Activated CD8-positive, alpha-beta T cell treated with anti-CD3 and anti-CD28 coated beads, Interleukin-2, amount 10 ng/mL, durations not matched to agents 7 days and 5 days (primary cell): ENCODE measurements around the gene GP1BB. TPM values are rescaled to one million over a fixed set of nuclear protein-coding genes. Genes with fewer than 3 reads are reported as not detected.
A peak's percentile ranks its signal among the peaks of the same experiment; 100 is the strongest.
"Not testable (repeated sequence)": the region's sequence is repeated elsewhere in the genome, so short reads cannot be mapped to it uniquely, and the experiment has no call there.

Experiments used
- ATAC-seq: fragments of 150-1000 bp; cut with Tn5 transposase; one replicate; pipeline ENCODE4 v1.10.0; 2021; ENCODE audit warnings: moderate library complexity
- CTCF ChIA-PET: fragments of 350-600 bp; sonication (Branson Sonifier 250); formaldehyde crosslinking; loops from one replicate; lab custom pipeline; 2021; ENCODE audit warnings: antibody characterized with exemption; lab: Charles Lee
- POLR2A ChIA-PET: fragments of 350-600 bp; sonication (Branson Sonifier 250); formaldehyde crosslinking; loops from one replicate; lab custom pipeline; 2021; ENCODE audit warnings: antibody characterized with exemption; lab: Charles Lee
- DNase-seq: peaks from one replicate; pipeline ENCODE4 v3.0.0-alpha.2; 2020
- H3K27ac Mint-ChIP-seq: one replicate; pipeline ENCODE4 v1.8.0; 2021; ENCODE audit warnings: mild to moderate bottlenecking, mixed read lengths
- H3K27me3 Mint-ChIP-seq: one replicate; pipeline ENCODE4 v1.8.0; 2021; ENCODE audit warnings: low read depth, mixed read lengths
- H3K36me3 Mint-ChIP-seq: one replicate; pipeline ENCODE4 v1.8.0; 2021; ENCODE audit warnings: low read depth, mixed read lengths
- H3K4me1 Mint-ChIP-seq: one replicate; pipeline ENCODE4 v1.8.0; 2021; ENCODE audit warnings: low read depth, mixed read lengths
- H3K4me3 Mint-ChIP-seq: one replicate; pipeline ENCODE4 v1.8.0; 2021; ENCODE audit warnings: mild to moderate bottlenecking, mixed read lengths
- H3K9me3 Mint-ChIP-seq: one replicate; pipeline ENCODE4 v1.8.0; 2022; ENCODE audit warnings: mixed read lengths; ENCODE audit not compliant: insufficient read depth
- total RNA-seq, 2 experiments: library from RNA; stranded (reverse); gene quantifications; one replicate each; pipeline ENCODE4 v1.2.3, GENCODE V29; 2021

The GP1BB gene
- total RNA-seq, 2 experiments from 2014 or later: not detected

DNA sequence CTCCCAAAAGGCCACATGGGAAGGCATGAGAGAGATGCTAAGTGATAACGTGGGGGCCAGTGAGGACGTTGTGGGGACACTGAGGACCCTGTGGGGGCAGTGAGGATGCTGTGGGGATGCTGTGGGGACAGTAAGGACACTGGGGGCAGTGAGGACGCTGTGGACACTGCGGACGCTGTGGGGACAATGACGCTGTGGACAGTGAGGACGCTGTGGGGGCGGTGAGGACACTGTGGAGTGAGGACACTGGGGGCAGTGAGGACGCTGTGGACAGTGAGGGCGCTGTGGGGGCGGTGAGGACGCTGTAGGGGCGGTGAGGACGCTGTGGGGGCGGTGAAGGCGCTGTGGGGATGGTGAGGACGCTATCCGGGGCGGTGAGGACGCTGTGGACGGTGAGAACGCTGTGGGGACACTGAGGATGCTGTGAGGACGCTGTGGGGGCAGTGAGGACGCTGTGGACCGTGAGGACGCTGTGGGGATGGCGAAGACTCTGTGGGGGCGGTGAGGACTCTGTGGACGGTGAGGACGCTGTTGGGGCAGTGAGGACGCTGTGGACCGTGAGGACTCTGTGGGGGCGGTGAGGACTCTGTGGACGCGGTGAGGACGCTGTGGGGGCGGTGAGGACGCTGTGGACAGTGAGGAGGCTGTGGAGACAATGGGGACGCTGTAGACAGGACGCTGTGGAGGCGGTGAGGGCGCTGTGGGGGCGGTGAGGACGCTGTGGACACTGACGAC is 1.8 kb downstream of the GP1BB start:
- H3K9me3 Mint-ChIP-seq: no peaks in the 10 kb centered on the region
- POLR2A ChIA-PET: no interaction called here
- ATAC-seq (no peak), DNase-seq (no peak)
- peaks cover 28% of the 10 kb centered on the region for H3K27me3 Mint-ChIP-seq
- no peaks in the 10 kb centered on the region for H3K36me3 Mint-ChIP-seq
- H3K4me3 Mint-ChIP-seq: peak overlapping the region; percentile 29
- no peak overlapping the region for H3K27ac Mint-ChIP-seq
- CTCF ChIA-PET: no interaction called here
- H3K4me1 Mint-ChIP-seq: peaks cover 6% of the 10 kb centered on the region

- POLR2A ChIA-PET, H3K4me3 Mint-ChIP-seq, H3K9me3 Mint-ChIP-seq, H3K27ac Mint-ChIP-seq, H3K36me3 Mint-ChIP-seq, ATAC-seq, DNase-seq, H3K4me1 Mint-ChIP-seq, CTCF ChIA-PET: not testable (repeated sequence)
- H3K27me3 Mint-ChIP-seq: peaks cover 23% of the 10 kb centered on the region
Measured at GRCh38 chr22:19726064-19726788, 2.9 kb downstream of the GP1BB start.

DNA sequence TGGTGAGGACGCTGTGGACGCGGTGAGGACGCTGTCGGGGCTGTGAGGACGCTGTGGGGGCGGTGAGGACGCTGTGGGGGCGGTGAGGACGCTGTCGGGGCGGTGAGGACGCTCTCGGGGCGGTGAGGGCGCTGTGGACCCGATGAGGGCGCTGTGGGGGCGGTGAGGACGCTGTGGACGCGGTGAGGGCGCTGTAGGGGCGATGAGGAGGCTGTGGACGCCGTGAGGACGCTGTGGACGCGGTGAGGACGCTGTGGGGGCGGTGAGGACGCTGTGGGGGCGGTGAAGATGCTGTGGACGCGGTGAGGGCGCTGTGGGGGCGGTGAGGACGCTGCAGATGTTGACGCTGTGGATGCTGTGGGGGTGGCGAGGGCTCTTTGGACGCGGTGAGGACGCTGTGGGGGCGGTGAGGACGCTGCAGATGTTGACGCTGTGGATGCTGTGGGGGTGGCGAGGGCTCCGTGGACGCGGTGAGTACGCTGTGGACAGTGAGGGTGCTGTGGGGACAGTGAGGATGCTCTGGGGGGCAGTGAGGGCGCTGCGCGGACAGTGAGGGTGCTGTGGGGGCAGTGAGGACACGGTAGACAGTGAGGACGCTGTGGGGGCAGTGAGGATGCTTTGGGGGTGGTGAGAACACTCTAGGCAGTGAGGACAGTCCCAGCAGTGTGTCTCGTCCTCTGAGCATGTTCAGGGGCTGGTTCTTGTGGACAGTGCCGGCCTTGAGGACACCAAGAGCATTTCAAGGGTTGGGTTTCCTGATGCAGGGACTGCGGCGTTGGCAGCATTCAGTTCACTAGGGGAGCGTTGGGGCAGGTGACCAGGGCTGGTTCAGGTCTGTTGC is 4.2 kb downstream of the GP1BB start:
- no peak overlapping the region for H3K27ac Mint-ChIP-seq
- ChIA-PET CTCF (no interaction called here), POLR2A (no interaction called here)
- H3K27me3 Mint-ChIP-seq: peaks cover 20% of the 10 kb centered on the region
- no peak for ATAC-seq
- no peak for DNase-seq
- H3K4me3 Mint-ChIP-seq: no peak overlapping the region
- H3K4me1 Mint-ChIP-seq: peaks cover 8% of the 10 kb centered on the region
- no peaks in the 10 kb centered on the region for H3K36me3 Mint-ChIP-seq
- no peaks in the 10 kb centered on the region for H3K9me3 Mint-ChIP-seq

- ChIA-PET POLR2A (no interaction called here), CTCF (no interaction called here)
- Mint-ChIP-seq H3K36me3 (no peaks in the 10 kb centered on the region), H3K27ac (no peak overlapping the region), H3K4me3 (no peak overlapping the region), H3K27me3 (peaks cover 13% of the 10 kb centered on the region), H3K9me3 (no peaks in the 10 kb centered on the region), H3K4me1 (peaks cover 8% of the 10 kb centered on the region)
- DNase-seq: no peak
- ATAC-seq: no peak
Measured at GRCh38 chr22:19728271-19728670, 4.9 kb downstream of the GP1BB start.

GRCh38 chr22:19728836-19729235 is 5.5 kb downstream of the GP1BB start:
- CTCF ChIA-PET: no interaction called here
- no peaks in the 10 kb centered on the region for H3K9me3 Mint-ChIP-seq

DNA sequence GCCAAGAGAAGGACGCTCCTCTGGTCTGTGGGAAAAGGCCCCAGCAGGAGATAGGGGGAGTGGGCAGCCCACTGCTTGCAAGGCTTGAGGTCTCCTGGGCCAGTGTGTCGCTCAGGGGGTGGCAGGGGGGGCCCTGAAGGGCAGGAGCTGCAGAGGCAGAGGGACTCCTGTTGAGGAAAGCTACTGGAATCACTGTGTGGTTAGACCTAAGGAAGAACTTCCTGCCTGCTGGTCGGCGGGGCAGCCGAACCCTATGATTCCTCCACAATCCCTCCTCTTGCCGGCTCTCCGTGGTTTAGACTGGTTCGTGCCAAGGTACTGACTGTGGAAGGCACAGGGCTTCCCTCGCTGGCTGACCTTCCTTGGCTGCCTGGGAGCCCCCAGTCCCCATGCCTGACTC is 6.2 kb downstream of the GP1BB start:
- no peak overlapping the region for H3K4me3 Mint-ChIP-seq
- no peaks in the 10 kb centered on the region for H3K36me3 Mint-ChIP-seq
- no peaks in the 10 kb centered on the region for H3K9me3 Mint-ChIP-seq
- H3K27ac Mint-ChIP-seq: no peak overlapping the region
- ATAC-seq (no peak), DNase-seq (no peak)
- H3K27me3 Mint-ChIP-seq: peaks cover 10% of the 10 kb centered on the region
- POLR2A ChIA-PET: no interaction called here
- H3K4me1 Mint-ChIP-seq: peaks cover 4% of the 10 kb centered on the region
- CTCF ChIA-PET: interaction anchor here (1.0 to 3.9 kb wide), 11 partner anchors 27 to 229 kb away, joined by 3 to 115 read pairs (median 8); no protein-coding TSS in a partner anchor

More at GRCh38 chr22:19728836-19729235, 5.5 kb downstream of the GP1BB start:
- H3K36me3 Mint-ChIP-seq: no peaks in the 10 kb centered on the region
- no peak for ATAC-seq
- H3K4me3 Mint-ChIP-seq: no peak overlapping the region
- H3K27me3 Mint-ChIP-seq: peaks cover 11% of the 10 kb centered on the region
- DNase-seq: no peak
- no peak overlapping the region for H3K27ac Mint-ChIP-seq
- POLR2A ChIA-PET: no interaction called here
- H3K4me1 Mint-ChIP-seq: peaks cover 5% of the 10 kb centered on the region

GRCh38 chr22:19730198-19730597 is 6.9 kb downstream of the GP1BB start:
- CTCF ChIA-PET: interaction anchor here (0.6 to 3.9 kb wide), 43 partner anchors 10 to 291 kb away, joined by 3 to 115 read pairs (median 5); partner anchors contain the start of gene TANGO2
- Mint-ChIP-seq H3K9me3 (no peaks in the 10 kb centered on the region), H3K4me3 (no peak overlapping the region), H3K4me1 (peaks cover 2% of the 10 kb centered on the region), H3K27ac (no peak overlapping the region), H3K36me3 (no peaks in the 10 kb centered on the region), H3K27me3 (peaks cover 3% of the 10 kb centered on the region)
- POLR2A ChIA-PET: interaction anchor here (0.9 to 1.0 kb wide), 2 partner anchors 125 to 183 kb away, joined by 3 to 7 read pairs; no protein-coding TSS in a partner anchor
- ATAC-seq (peak; percentile 20), DNase-seq (no peak)

DNA sequence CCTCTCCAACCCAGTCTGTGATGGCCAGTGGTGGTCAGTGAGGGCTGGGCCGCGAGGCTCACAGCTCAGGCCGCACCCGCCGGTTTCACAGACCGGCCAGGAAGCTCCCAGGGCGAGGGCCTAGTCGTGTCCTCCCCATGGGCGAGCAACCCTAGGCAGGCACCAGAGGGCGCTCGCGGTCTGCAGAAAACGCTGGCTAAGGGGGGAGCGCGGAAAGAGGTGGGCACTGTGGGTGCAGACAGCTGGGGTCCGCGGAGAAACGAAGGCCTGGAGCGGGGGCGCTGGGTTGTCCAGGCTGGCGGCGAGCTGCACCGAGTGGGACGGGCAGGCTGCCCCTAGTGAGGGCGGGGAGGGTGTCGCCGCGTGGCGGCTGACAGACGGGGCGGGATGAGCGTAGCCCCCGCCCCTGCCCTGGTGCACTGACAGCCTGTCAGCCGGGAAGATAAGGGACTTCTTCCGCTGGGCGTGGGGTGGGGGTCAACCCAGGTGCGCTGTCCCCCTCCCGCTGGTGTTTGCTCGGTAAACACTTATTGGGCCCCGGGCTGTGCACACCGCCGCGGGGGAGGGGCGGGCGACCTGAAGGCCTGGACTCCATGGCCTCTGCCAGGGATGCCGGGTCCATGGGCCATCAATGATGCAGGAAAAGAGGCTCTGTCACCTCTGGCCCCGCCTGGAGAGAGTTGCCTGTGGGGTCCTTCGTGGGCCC is 7.5 kb downstream of the GP1BB start:
- POLR2A ChIA-PET: interaction anchor here (0.9 to 1.0 kb wide), 2 partner anchors 125 to 183 kb away, joined by 3 to 7 read pairs; no protein-coding TSS in a partner anchor

DNA sequence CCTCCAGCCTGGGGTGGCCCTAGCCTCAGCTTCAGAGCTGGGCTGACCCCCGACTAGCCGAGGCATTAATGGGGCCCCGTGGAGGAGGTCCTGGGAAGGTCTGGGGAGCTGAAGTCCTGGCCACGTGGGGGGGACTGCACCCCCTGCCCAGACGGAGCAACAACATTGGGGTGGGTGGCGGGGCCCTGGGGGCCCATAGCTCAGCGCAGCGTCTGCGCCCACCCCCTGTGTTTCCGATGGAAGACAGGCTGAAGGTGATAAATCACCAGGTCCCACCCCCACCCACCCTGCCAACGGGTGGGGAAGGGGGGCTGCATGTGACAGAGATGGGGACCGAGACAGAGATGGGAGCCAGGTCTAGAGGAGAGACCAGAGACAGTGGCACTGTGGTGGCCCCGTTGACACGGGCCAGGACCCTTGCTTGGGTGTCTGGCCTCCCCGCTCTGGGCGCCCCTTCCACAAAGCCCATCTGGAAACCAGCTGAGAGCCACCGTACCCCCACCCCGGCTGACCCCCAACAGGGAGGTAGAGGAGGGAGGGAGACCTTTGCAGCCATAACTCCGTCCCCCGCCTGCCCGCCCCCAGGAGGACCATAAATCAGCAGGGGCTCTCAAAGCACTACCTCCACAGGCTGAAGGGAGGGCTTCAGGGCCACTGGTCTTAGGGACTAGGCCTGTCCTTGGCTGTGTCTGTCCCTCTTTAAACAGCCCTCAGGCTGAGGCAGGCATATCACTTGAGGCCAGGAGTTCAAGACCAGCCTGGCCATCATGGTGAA is 8.2 kb downstream of the GP1BB start:
- DNase-seq (no peak), ATAC-seq (no peak)
- Mint-ChIP-seq H3K27me3 (no peaks in the 10 kb centered on the region), H3K36me3 (no peaks in the 10 kb centered on the region), H3K9me3 (no peaks in the 10 kb centered on the region), H3K4me3 (no peak overlapping the region), H3K4me1 (peaks cover 2% of the 10 kb centered on the region), H3K27ac (no peak overlapping the region)
- ChIA-PET CTCF (interaction anchor here (0.8 to 3.9 kb wide), 18 partner anchors 10 to 222 kb away, joined by 3 to 115 read pairs (median 6); partner anchors contain the start of genes COMT and TXNRD2), POLR2A (interaction anchor here (1.2 kb wide), 1 partner anchor 211 kb away, joined by 3 read pairs; the partner anchor contains the start of gene TXNRD2)

More for the DNA sequence above, 7.5 kb downstream of the GP1BB start:
- Mint-ChIP-seq H3K27ac (no peak overlapping the region), H3K27me3 (no peaks in the 10 kb centered on the region), H3K9me3 (no peaks in the 10 kb centered on the region), H3K4me1 (peaks cover 2% of the 10 kb centered on the region), H3K4me3 (peak overlapping the region; percentile 58), H3K36me3 (no peaks in the 10 kb centered on the region)
- DNase-seq (peak; percentile 89), ATAC-seq (peak; percentile 93)
- CTCF ChIA-PET: interaction anchor here (0.6 to 3.9 kb wide), 46 partner anchors 10 to 290 kb away, joined by 3 to 115 read pairs (median 5); partner anchors contain the start of gene TANGO2

DNA sequence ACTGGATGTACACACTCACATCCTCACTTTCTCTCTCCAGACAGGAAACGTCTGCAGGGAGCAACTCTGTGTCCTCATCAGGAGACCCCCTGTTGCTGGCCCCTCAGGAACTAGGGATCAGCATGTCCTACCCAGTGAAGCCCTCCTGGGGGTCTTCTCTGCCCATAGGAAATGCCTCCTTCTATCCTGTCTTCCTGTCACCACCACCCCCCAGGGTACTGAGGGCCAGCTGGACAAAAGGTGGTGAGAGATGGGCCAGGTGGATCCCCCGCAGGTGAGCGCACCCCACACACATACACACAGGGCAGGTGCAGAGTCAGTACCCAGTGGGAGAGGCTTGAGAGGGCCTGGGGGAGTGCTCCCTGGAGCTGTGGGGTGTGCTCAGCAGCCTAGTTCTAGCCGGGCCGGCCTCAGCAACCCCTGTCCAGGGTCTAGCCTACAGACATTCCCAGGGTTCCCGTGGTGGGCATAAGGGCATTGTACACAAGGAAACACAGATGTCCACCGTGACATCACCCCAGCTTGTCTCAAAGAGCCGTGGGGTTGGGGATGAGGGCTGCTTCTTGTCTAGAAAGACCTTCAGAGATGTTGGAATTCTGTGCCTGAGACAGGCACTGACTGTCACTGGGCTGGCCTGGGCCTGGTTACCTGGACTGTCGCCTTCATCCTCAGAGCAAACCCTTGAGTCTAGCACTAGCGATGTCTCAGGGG is 9.2 kb downstream of the GP1BB start:
- Mint-ChIP-seq H3K9me3 (no peaks in the 10 kb centered on the region), H3K27me3 (no peaks in the 10 kb centered on the region), H3K36me3 (no peaks in the 10 kb centered on the region), H3K27ac (no peak overlapping the region), H3K4me3 (no peak overlapping the region), H3K4me1 (peaks cover 2% of the 10 kb centered on the region)
- ChIA-PET CTCF (interaction anchor here (1.0 to 3.9 kb wide), 5 partner anchors 9 to 221 kb away, joined by 3 to 115 read pairs (median 4); partner anchors contain the start of genes COMT and TXNRD2), POLR2A (interaction anchor here (1.2 kb wide), 1 partner anchor 210 kb away, joined by 3 read pairs; the partner anchor contains the start of gene TXNRD2)
- ATAC-seq (no peak), DNase-seq (no peak)
